Duodenal mucosa (tissue), 2 donors: ENCODE data around the gene CADPS2.

Experiments
- H3K27ac ChIP-seq: one replicate; pipeline ENCODE4 v1.7.0; 2013; ENCODE audit warnings: low read depth, low read length
- H3K27me3 ChIP-seq, 2 donors: one replicate each; pipeline ENCODE4 v1.7.0; 2013; ENCODE audit warnings: low read length in 2 of 2, control low read depth in 1 of 2; ENCODE audit not compliant: insufficient read depth in 2 of 2, control insufficient read depth in 1 of 2
- H3K36me3 ChIP-seq, 2 donors: one replicate each; pipeline ENCODE4 v1.7.0; 2013; ENCODE audit warnings: low read length in 2 of 2, control low read depth in 1 of 2; ENCODE audit not compliant: insufficient read depth in 2 of 2, control insufficient read depth in 1 of 2
- H3K4me1 ChIP-seq, 2 donors: one replicate each; pipeline ENCODE4 v1.7.0; 2013; ENCODE audit warnings: low read length in 2 of 2, control low read depth in 1 of 2; ENCODE audit not compliant: insufficient read depth in 2 of 2, control insufficient read depth in 1 of 2
- H3K4me3 ChIP-seq, 2 donors: one replicate each; pipeline ENCODE4 v1.7.0; 2013; ENCODE audit warnings: low read length in 2 of 2, low read depth in 1 of 2
- H3K9ac ChIP-seq, 2 donors: one replicate each; pipeline ENCODE4 v1.7.0; 2013; ENCODE audit warnings: low read length in 2 of 2, low read depth in 1 of 2
- H3K9me3 ChIP-seq, 2 donors: one replicate each; pipeline ENCODE4 v1.7.0; 2013; ENCODE audit warnings: low read length in 2 of 2, control low read depth in 1 of 2; ENCODE audit not compliant: control insufficient read depth in 1 of 2

CADPS2 gene

GRCh38 chr7:122354656-122355055 is 531.6 kb downstream of the CADPS2 start:
- no peak overlapping the region for H3K9ac ChIP-seq
- H3K4me1 ChIP-seq = no peaks in the 10 kb centered on the region
- H3K36me3 ChIP-seq = no peaks in the 10 kb centered on the region
- no peak overlapping the region for H3K4me3 ChIP-seq
- no peaks in the 10 kb centered on the region for H3K9me3 ChIP-seq
- H3K27ac ChIP-seq = no peak overlapping the region
- H3K27me3 ChIP-seq = no peaks in the 10 kb centered on the region

GRCh38 chr7:122352454-122352853 is 533.8 kb downstream of the CADPS2 start:
- Histone ChIP-seq H3K27me3 (no peaks in the 10 kb centered on the region), H3K27ac (no peak overlapping the region), H3K9ac (no peak overlapping the region), H3K4me3 (no peak overlapping the region), H3K4me1 (no peaks in the 10 kb centered on the region), H3K36me3 (no peaks in the 10 kb centered on the region), H3K9me3 (no peaks in the 10 kb centered on the region)

GRCh38 chr7:122350701-122351100 is 535.6 kb downstream of the CADPS2 start:
- H3K27me3 ChIP-seq = no peaks in the 10 kb centered on the region
- no peak overlapping the region for H3K4me3 ChIP-seq
- H3K9me3 ChIP-seq = no peaks in the 10 kb centered on the region
- H3K9ac ChIP-seq = no peak overlapping the region
- H3K36me3 ChIP-seq = no peaks in the 10 kb centered on the region
- H3K4me1 ChIP-seq = no peaks in the 10 kb centered on the region
- H3K27ac ChIP-seq = no peak overlapping the region

GRCh38 chr7:122344303-122344620 is 542.0 kb downstream of the CADPS2 start:
- Histone ChIP-seq H3K4me1 (no peaks in the 10 kb centered on the region), H3K4me3 (no peak overlapping the region), H3K27ac (no peak overlapping the region), H3K9ac (no peak overlapping the region), H3K9me3 (no peaks in the 10 kb centered on the region), H3K36me3 (no peaks in the 10 kb centered on the region), H3K27me3 (no peaks in the 10 kb centered on the region)

GRCh38 chr7:122343601-122344302 is 542.5 kb downstream of the CADPS2 start:
- Histone ChIP-seq H3K27me3 (no peaks in the 10 kb centered on the region), H3K4me1 (no peaks in the 10 kb centered on the region), H3K36me3 (no peaks in the 10 kb centered on the region), H3K9me3 (no peaks in the 10 kb centered on the region), H3K9ac (no peak overlapping the region), H3K27ac (no peak overlapping the region), H3K4me3 (no peak overlapping the region)

- Histone ChIP-seq H3K4me1 (no peaks in the 10 kb centered on the region), H3K27ac (no peak overlapping the region), H3K9me3 (no peaks in the 10 kb centered on the region), H3K36me3 (no peaks in the 10 kb centered on the region), H3K9ac (no peak overlapping the region), H3K27me3 (no peaks in the 10 kb centered on the region), H3K4me3 (no peak overlapping the region)
These were observed 545.8 kb downstream of the CADPS2 start for GRCh38 chr7:122340427-122340826.

GRCh38 chr7:122339145-122339904 is 546.9 kb downstream of the CADPS2 start:
- H3K36me3 ChIP-seq = no peaks in the 10 kb centered on the region
- no peak overlapping the region for H3K9ac ChIP-seq
- H3K27me3 ChIP-seq = no peaks in the 10 kb centered on the region
- H3K27ac ChIP-seq = no peak overlapping the region
- H3K4me3 ChIP-seq = no peak overlapping the region
- no peaks in the 10 kb centered on the region for H3K9me3 ChIP-seq
- no peaks in the 10 kb centered on the region for H3K4me1 ChIP-seq

- Histone ChIP-seq H3K9me3 (no peaks in the 10 kb centered on the region), H3K27ac (no peak overlapping the region), H3K4me3 (no peak overlapping the region), H3K9ac (no peak overlapping the region), H3K27me3 (no peaks in the 10 kb centered on the region), H3K4me1 (no peaks in the 10 kb centered on the region), H3K36me3 (no peaks in the 10 kb centered on the region)
These were observed 549.2 kb downstream of the CADPS2 start for GRCh38 chr7:122337011-122337410.

GRCh38 chr7:122329145-122329802 is 557.0 kb downstream of the CADPS2 start:
- Histone ChIP-seq H3K27ac (no peak overlapping the region), H3K9me3 (no peaks in the 10 kb centered on the region), H3K4me3 (no peak overlapping the region), H3K9ac (no peak overlapping the region), H3K27me3 (no peaks in the 10 kb centered on the region), H3K36me3 (no peaks in the 10 kb centered on the region), H3K4me1 (no peaks in the 10 kb centered on the region)

- Histone ChIP-seq H3K9me3 (no peaks in the 10 kb centered on the region), H3K27ac (no peak overlapping the region), H3K36me3 (no peaks in the 10 kb centered on the region), H3K4me1 (no peaks in the 10 kb centered on the region), H3K4me3 (no peak overlapping the region), H3K9ac (no peak overlapping the region), H3K27me3 (no peaks in the 10 kb centered on the region)
These were observed 558.3 kb downstream of the CADPS2 start for GRCh38 chr7:122327969-122328368.
